ENCODE results near the gene PCDH9.

PCDH9 gene

GRCh38 chr13:67223024-67223423 is 7.1 kb downstream of the PCDH9 start:
- Histone ChIP-seq H2AK5ac (ENCODE audit: low read length) (no peak overlapping the region), H3K4me3 (ENCODE audit: low read length) (no peak overlapping the region), H3K4me1 (ENCODE audit: control insufficient read depth, low read depth, low read length) (no peaks in the 10 kb centered on the region), H3K36me3 (ENCODE audit: control insufficient read depth, insufficient read depth, low read length) (no peaks in the 10 kb centered on the region), H3K27ac (ENCODE audit: low read depth, low read length) (no peak overlapping the region), H3K4me2 (ENCODE audit: low read length) (no peak overlapping the region), H3K9ac (ENCODE audit: low read length) (no peak overlapping the region), H2BK15ac (replicated peaks; ENCODE audit: low read depth) (no peak overlapping the region), H3K27me3 (ENCODE audit: insufficient read depth, low read length, poor library complexity) (peaks cover under 1% of the 10 kb centered on the region), H4K8ac (ENCODE audit: low read depth, low read length) (no peak overlapping the region), H4K5ac (ENCODE audit: low read length) (no peak overlapping the region), H3K56ac (ENCODE audit: low read length) (no peak overlapping the region), H2BK5ac (ENCODE audit: low read length) (no peak overlapping the region), H2BK120ac (ENCODE audit: low read depth, low read length) (no peak overlapping the region), H3K23ac (ENCODE audit: low read length) (no peak overlapping the region), H3K18ac (ENCODE audit: low read length) (no peak overlapping the region), H3K79me2 (ENCODE audit: control insufficient read depth, insufficient read depth, low read length) (no peaks in the 10 kb centered on the region), H3K79me1 (ENCODE audit: low read length) (no peaks in the 10 kb centered on the region), H3K4ac (ENCODE audit: low read depth, low read length) (no peak overlapping the region)
- no peak for DNase-seq
- WGBS (ENCODE audit: extremely low coverage, insufficient coverage, low lambda C conversion rate): no CpG with 5 or more reads among the region's 2 CpGs

GRCh38 chr13:67221630-67222226 is 8.4 kb downstream of the PCDH9 start:
- H3K79me2 ChIP-seq (ENCODE audit: control insufficient read depth, insufficient read depth, low read length): no peaks in the 10 kb centered on the region
- H3K79me1 ChIP-seq (ENCODE audit: low read length): no peaks in the 10 kb centered on the region
- H3K36me3 ChIP-seq (ENCODE audit: control insufficient read depth, insufficient read depth, low read length): no peaks in the 10 kb centered on the region
- no peak overlapping the region for H3K4me3 ChIP-seq (ENCODE audit: low read length)
- H4K8ac ChIP-seq (ENCODE audit: low read depth, low read length): no peak overlapping the region
- no peak overlapping the region for H3K27ac ChIP-seq (ENCODE audit: low read depth, low read length)
- no peak overlapping the region for H3K4ac ChIP-seq (ENCODE audit: low read depth, low read length)
- H3K23ac ChIP-seq (ENCODE audit: low read length): no peak overlapping the region
- no peak for DNase-seq
- H3K27me3 ChIP-seq (ENCODE audit: insufficient read depth, low read length, poor library complexity): no peaks in the 10 kb centered on the region
- H2BK120ac ChIP-seq (ENCODE audit: low read depth, low read length): no peak overlapping the region
- H3K9ac ChIP-seq (ENCODE audit: low read length): no peak overlapping the region
- no peak overlapping the region for H2BK15ac ChIP-seq (replicated peaks; ENCODE audit: low read depth)
- H3K4me2 ChIP-seq (ENCODE audit: low read length): no peak overlapping the region
- no peak overlapping the region for H3K56ac ChIP-seq (ENCODE audit: low read length)
- no peak overlapping the region for H2AK5ac ChIP-seq (ENCODE audit: low read length)
- H3K18ac ChIP-seq (ENCODE audit: low read length): no peak overlapping the region
- H2BK5ac ChIP-seq (ENCODE audit: low read length): no peak overlapping the region
- no peak overlapping the region for H4K5ac ChIP-seq (ENCODE audit: low read length)
- H3K4me1 ChIP-seq (ENCODE audit: control insufficient read depth, low read depth, low read length): no peaks in the 10 kb centered on the region
- WGBS (ENCODE audit: extremely low coverage, insufficient coverage, low lambda C conversion rate): no CpG with 5 or more reads among the region's 3 CpGs

GRCh38 chr13:67219113-67219512 is 11.0 kb downstream of the PCDH9 start:
- no peak for DNase-seq
- no CpG with 5 or more reads among the region's 1 CpG for WGBS (ENCODE audit: extremely low coverage, insufficient coverage, low lambda C conversion rate)
- no peaks in the 10 kb centered on the region for H3K36me3 ChIP-seq (ENCODE audit: control insufficient read depth, insufficient read depth, low read length)

GRCh38 chr13:67217880-67218279 is 12.3 kb downstream of the PCDH9 start:
- H4K5ac ChIP-seq (ENCODE audit: low read length): no peak overlapping the region
- DNase-seq: no peak
- H2BK120ac ChIP-seq (ENCODE audit: low read depth, low read length): no peak overlapping the region
- no peak overlapping the region for H3K23ac ChIP-seq (ENCODE audit: low read length)
- H3K56ac ChIP-seq (ENCODE audit: low read length): no peak overlapping the region
- no peaks in the 10 kb centered on the region for H3K27me3 ChIP-seq (ENCODE audit: insufficient read depth, low read length, poor library complexity)
- H3K79me2 ChIP-seq (ENCODE audit: control insufficient read depth, insufficient read depth, low read length): no peaks in the 10 kb centered on the region
- H3K18ac ChIP-seq (ENCODE audit: low read length): no peak overlapping the region
- H3K4ac ChIP-seq (ENCODE audit: low read depth, low read length): no peak overlapping the region
- no peak overlapping the region for H2AK5ac ChIP-seq (ENCODE audit: low read length)
- H3K4me1 ChIP-seq (ENCODE audit: control insufficient read depth, low read depth, low read length): no peaks in the 10 kb centered on the region
- no peak overlapping the region for H3K27ac ChIP-seq (ENCODE audit: low read depth, low read length)
- H4K8ac ChIP-seq (ENCODE audit: low read depth, low read length): no peak overlapping the region
- no peak overlapping the region for H2BK5ac ChIP-seq (ENCODE audit: low read length)
- H3K4me3 ChIP-seq (ENCODE audit: low read length): no peak overlapping the region
- H3K36me3 ChIP-seq (ENCODE audit: control insufficient read depth, insufficient read depth, low read length): no peaks in the 10 kb centered on the region
- no peak overlapping the region for H3K4me2 ChIP-seq (ENCODE audit: low read length)
- no peak overlapping the region for H3K9ac ChIP-seq (ENCODE audit: low read length)
- H2BK15ac ChIP-seq (replicated peaks; ENCODE audit: low read depth): no peak overlapping the region
- no peaks in the 10 kb centered on the region for H3K79me1 ChIP-seq (ENCODE audit: low read length)

More at GRCh38 chr13:67219113-67219512, 11.0 kb downstream of the PCDH9 start:
- Histone ChIP-seq H3K79me1 (ENCODE audit: low read length) (no peaks in the 10 kb centered on the region), H2BK5ac (ENCODE audit: low read length) (no peak overlapping the region), H3K27ac (ENCODE audit: low read depth, low read length) (no peak overlapping the region), H3K4me3 (ENCODE audit: low read length) (no peak overlapping the region), H3K79me2 (ENCODE audit: control insufficient read depth, insufficient read depth, low read length) (no peaks in the 10 kb centered on the region), H3K4me1 (ENCODE audit: control insufficient read depth, low read depth, low read length) (no peaks in the 10 kb centered on the region), H3K9ac (ENCODE audit: low read length) (no peak overlapping the region), H3K18ac (ENCODE audit: low read length) (no peak overlapping the region), H4K8ac (ENCODE audit: low read depth, low read length) (no peak overlapping the region), H3K4ac (ENCODE audit: low read depth, low read length) (no peak overlapping the region), H2AK5ac (ENCODE audit: low read length) (no peak overlapping the region), H4K5ac (ENCODE audit: low read length) (no peak overlapping the region), H3K4me2 (ENCODE audit: low read length) (no peak overlapping the region), H3K23ac (ENCODE audit: low read length) (no peak overlapping the region), H2BK15ac (replicated peaks; ENCODE audit: low read depth) (no peak overlapping the region), H3K56ac (ENCODE audit: low read length) (no peak overlapping the region), H2BK120ac (ENCODE audit: low read depth, low read length) (no peak overlapping the region), H3K27me3 (ENCODE audit: insufficient read depth, low read length, poor library complexity) (no peaks in the 10 kb centered on the region)

GRCh38 chr13:67216864-67217263 is 13.3 kb downstream of the PCDH9 start:
- Histone ChIP-seq H2BK15ac (replicated peaks; ENCODE audit: low read depth) (no peak overlapping the region), H3K79me1 (ENCODE audit: low read length) (no peaks in the 10 kb centered on the region), H3K9ac (ENCODE audit: low read length) (no peak overlapping the region), H2BK5ac (ENCODE audit: low read length) (no peak overlapping the region), H2BK120ac (ENCODE audit: low read depth, low read length) (no peak overlapping the region), H3K18ac (ENCODE audit: low read length) (no peak overlapping the region), H3K4ac (ENCODE audit: low read depth, low read length) (no peak overlapping the region), H3K4me3 (ENCODE audit: low read length) (no peak overlapping the region), H4K8ac (ENCODE audit: low read depth, low read length) (no peak overlapping the region), H3K79me2 (ENCODE audit: control insufficient read depth, insufficient read depth, low read length) (no peaks in the 10 kb centered on the region), H3K4me1 (ENCODE audit: control insufficient read depth, low read depth, low read length) (no peaks in the 10 kb centered on the region), H3K27me3 (ENCODE audit: insufficient read depth, low read length, poor library complexity) (no peaks in the 10 kb centered on the region), H3K36me3 (ENCODE audit: control insufficient read depth, insufficient read depth, low read length) (no peaks in the 10 kb centered on the region), H3K56ac (ENCODE audit: low read length) (no peak overlapping the region), H3K4me2 (ENCODE audit: low read length) (no peak overlapping the region), H3K23ac (ENCODE audit: low read length) (no peak overlapping the region), H3K27ac (ENCODE audit: low read depth, low read length) (no peak overlapping the region), H2AK5ac (ENCODE audit: low read length) (no peak overlapping the region), H4K5ac (ENCODE audit: low read length) (no peak overlapping the region)
- no peak for DNase-seq
- no CpG with 5 or more reads among the region's 4 CpGs for WGBS (ENCODE audit: extremely low coverage, insufficient coverage, low lambda C conversion rate)

GRCh38 chr13:67210208-67210607 is 19.9 kb downstream of the PCDH9 start:
- Histone ChIP-seq H3K4me2 (ENCODE audit: low read length) (no peak overlapping the region), H3K23ac (ENCODE audit: low read length) (no peak overlapping the region), H3K79me2 (ENCODE audit: control insufficient read depth, insufficient read depth, low read length) (no peaks in the 10 kb centered on the region), H4K8ac (ENCODE audit: low read depth, low read length) (no peak overlapping the region), H3K56ac (ENCODE audit: low read length) (no peak overlapping the region), H2BK120ac (ENCODE audit: low read depth, low read length) (no peak overlapping the region), H2BK5ac (ENCODE audit: low read length) (no peak overlapping the region), H3K4ac (ENCODE audit: low read depth, low read length) (no peak overlapping the region), H3K36me3 (ENCODE audit: control insufficient read depth, insufficient read depth, low read length) (no peaks in the 10 kb centered on the region), H3K9ac (ENCODE audit: low read length) (no peak overlapping the region), H3K18ac (ENCODE audit: low read length) (no peak overlapping the region), H3K27me3 (ENCODE audit: insufficient read depth, low read length, poor library complexity) (no peaks in the 10 kb centered on the region), H2AK5ac (ENCODE audit: low read length) (no peak overlapping the region), H3K4me3 (ENCODE audit: low read length) (no peak overlapping the region), H4K5ac (ENCODE audit: low read length) (no peak overlapping the region), H2BK15ac (replicated peaks; ENCODE audit: low read depth) (no peak overlapping the region), H3K79me1 (ENCODE audit: low read length) (no peaks in the 10 kb centered on the region), H3K4me1 (ENCODE audit: control insufficient read depth, low read depth, low read length) (no peaks in the 10 kb centered on the region), H3K27ac (ENCODE audit: low read depth, low read length) (no peak overlapping the region)
- DNase-seq: no peak
